Stomach (tissue), 4 donors: ENCODE results near the gene CTAG1B.
"Not testable (repeated sequence)": the region's sequence is repeated elsewhere in the genome, so short reads cannot be mapped to it uniquely, and the experiment has no call there.

Experiments
- EP300 ChIP-seq: sonication (generic); formaldehyde crosslinking; IDR thresholded peaks from one replicate; pipeline ENCODE4 v1.6.1; 2017; ENCODE audit warnings: antibody characterized with exemption
- POLR2AphosphoS5 ChIP-seq, 3 donors: sonication (generic); formaldehyde crosslinking; IDR thresholded peaks; one replicate each; pipeline ENCODE4 v1.6.1; 2016; ENCODE audit warnings: antibody characterized with exemption in 3 of 3
- TF ChIP-seq, protein P1 (sequence below), 7 experiments: fragments of 450-650 bp in 4 of 7; fragments of 200-600 bp in 3 of 7; sonication (generic) in 3 of 7; IDR thresholded peaks; one replicate each; pipeline ENCODE4 v1.5.1; 2016 to 2019; ENCODE audit warnings: antibody characterized with exemption in 7 of 7, control low read depth in 2 of 7, mild to moderate bottlenecking in 1 of 7

DNA sequence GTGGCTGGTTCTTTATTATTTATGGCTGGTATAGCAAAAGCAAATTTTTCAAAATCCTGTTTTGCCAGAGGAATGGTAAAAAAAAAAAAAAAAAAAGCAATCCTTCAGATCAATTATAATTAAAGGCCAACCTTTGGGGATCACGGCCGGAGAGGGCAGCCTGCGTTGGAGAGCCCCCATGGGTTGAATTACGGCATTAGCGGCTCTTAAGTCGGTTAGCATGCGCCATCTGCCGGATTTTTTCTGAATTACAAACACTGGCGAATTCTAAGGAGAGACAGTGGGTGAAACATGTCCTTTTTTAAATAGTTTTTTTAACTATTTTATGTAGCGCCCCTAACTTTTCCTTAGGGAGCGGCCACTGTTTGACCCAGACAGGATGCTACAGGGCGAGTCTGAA, 5.5 kb downstream of the CTAG1B start:
- TF ChIP-seq, protein P1, sequence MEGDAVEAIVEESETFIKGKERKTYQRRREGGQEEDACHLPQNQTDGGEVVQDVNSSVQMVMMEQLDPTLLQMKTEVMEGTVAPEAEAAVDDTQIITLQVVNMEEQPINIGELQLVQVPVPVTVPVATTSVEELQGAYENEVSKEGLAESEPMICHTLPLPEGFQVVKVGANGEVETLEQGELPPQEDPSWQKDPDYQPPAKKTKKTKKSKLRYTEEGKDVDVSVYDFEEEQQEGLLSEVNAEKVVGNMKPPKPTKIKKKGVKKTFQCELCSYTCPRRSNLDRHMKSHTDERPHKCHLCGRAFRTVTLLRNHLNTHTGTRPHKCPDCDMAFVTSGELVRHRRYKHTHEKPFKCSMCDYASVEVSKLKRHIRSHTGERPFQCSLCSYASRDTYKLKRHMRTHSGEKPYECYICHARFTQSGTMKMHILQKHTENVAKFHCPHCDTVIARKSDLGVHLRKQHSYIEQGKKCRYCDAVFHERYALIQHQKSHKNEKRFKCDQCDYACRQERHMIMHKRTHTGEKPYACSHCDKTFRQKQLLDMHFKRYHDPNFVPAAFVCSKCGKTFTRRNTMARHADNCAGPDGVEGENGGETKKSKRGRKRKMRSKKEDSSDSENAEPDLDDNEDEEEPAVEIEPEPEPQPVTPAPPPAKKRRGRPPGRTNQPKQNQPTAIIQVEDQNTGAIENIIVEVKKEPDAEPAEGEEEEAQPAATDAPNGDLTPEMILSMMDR (IDR thresholded peaks at IDR 0.05): not testable (repeated sequence)
- not testable (repeated sequence) for TF ChIP-seq EP300; POLR2AphosphoS5 (IDR thresholded peaks at IDR 0.05)
